K562 (cell line): ENCODE results near the gene EDN2. TPM values are rescaled to one million over a fixed set of nuclear protein-coding genes. Genes with fewer than 3 reads are reported as not detected.

Experiments
- ATAC-seq: fragments of 200-7000 bp; cut with Tn5 transposase; 3 replicates; pipeline ENCODE4 v1.9.1; 2020; ENCODE audit warnings: moderate library complexity
- BruUV-seq: library from RNA; stranded (reverse); fragments of 400-500 nt; replicated peaks from 2 replicates; lab custom pipeline; 2021; lab: Mats Ljungman, UMichigan
- CTCF ChIA-PET: fragments of 300-600 bp; formaldehyde crosslinking; extraction: SDS; loops from one replicate; lab custom pipeline; 2021; ENCODE audit warnings: low intra/inter-chr PET ratio; lab: Yijun Ruan, JAX
- POLR2A ChIA-PET: fragments of 300-600, 350-650 bp; sonication (Branson Sonifier 250); formaldehyde crosslinking; extraction: SDS; loops from one replicate; lab custom pipeline; 2021; ENCODE audit warnings: antibody characterized with exemption, inconsistent platforms; lab: Yijun Ruan, JAX
- DNase-seq, 4 experiments: peaks; one replicate each; pipeline versions ENCODE4 v3.0.0 to v3.0.0-alpha.2; 2011 to 2018; ENCODE audit warnings: low spot score in 3 of 4, mixed read lengths in 3 of 4; ENCODE audit errors: extremely low read depth in 1 of 4
- FAIRE-seq: peaks from 2 replicates; lab custom pipeline; 2011; peaks lifted over from hg19 to GRCh38; lab: Jason Lieb, UNC
- H2AFZ ChIP-seq: 2 replicates; pipeline ENCODE4 v1.6.0; 2011; ENCODE audit warnings: low read depth, low read length, control low read depth, inconsistent platforms
- H3K27ac ChIP-seq: fragments of 200-600 bp; 3 replicates; pipeline ENCODE4 v1.8.0; 2011; ENCODE audit warnings: low read depth, mild to moderate bottlenecking, control low read depth, inconsistent platforms, low read length, moderate library complexity, mixed read lengths; ENCODE audit errors: extremely low read depth
- H3K27me3 ChIP-seq, 2 experiments: fragments of 300-600 bp in 1 of 2; 2 replicates in 1 of 2; 3 replicates in 1 of 2; pipeline versions ENCODE4 v1.6.0 to v1.8.0; 2011; ENCODE audit warnings: inconsistent platforms in 2 of 2, low read length in 2 of 2, mild to moderate bottlenecking in 1 of 2, mixed read lengths in 1 of 2, moderate library complexity in 1 of 2; ENCODE audit not compliant: control insufficient read depth in 2 of 2, insufficient read depth in 2 of 2
- H3K36me3 ChIP-seq: fragments of 300-600 bp; 3 replicates; pipeline ENCODE4 v1.8.0; 2011; ENCODE audit warnings: mild to moderate bottlenecking, low read length, inconsistent platforms; ENCODE audit not compliant: control insufficient read depth, insufficient read depth
- H3K4me1 ChIP-seq, 2 experiments: fragments of 200-600 bp in 1 of 2; replicated peaks in 1 of 2; 2 replicates in 1 of 2; 3 replicates in 1 of 2; pipeline versions ENCODE4 v1.5.1 to v1.8.0; 2011; ENCODE audit warnings: inconsistent platforms in 2 of 2, low read length in 2 of 2, mild to moderate bottlenecking in 1 of 2, mixed read lengths in 1 of 2, moderate library complexity in 1 of 2; ENCODE audit not compliant: control insufficient read depth in 2 of 2, insufficient read depth in 2 of 2
- H3K4me2 ChIP-seq: 2 replicates; pipeline ENCODE4 v1.6.1; 2011; ENCODE audit warnings: low read length, control low read depth, inconsistent platforms, mixed read lengths; ENCODE audit not compliant: insufficient read depth
- H3K4me3 ChIP-seq: fragments of 200-600 bp; sonication (generic), shearing (Covaris generic); 2 replicates; pipeline ENCODE4 v1.5.1; 2016; ENCODE audit warnings: control low read depth, inconsistent platforms
- H3K79me2 ChIP-seq: fragments of 200-600 bp; 3 replicates; pipeline ENCODE4 v1.8.0; 2011; ENCODE audit warnings: low read length, inconsistent platforms; ENCODE audit not compliant: control insufficient read depth, insufficient read depth
- H3K9ac ChIP-seq, 2 experiments: 2 replicates each; pipeline versions ENCODE4 v1.6.0 to v1.6.1; 2011; ENCODE audit warnings: low read depth in 2 of 2, low read length in 2 of 2, control low read depth in 1 of 2, inconsistent platforms in 1 of 2, mild to moderate bottlenecking in 1 of 2, mixed read lengths in 1 of 2; ENCODE audit not compliant: insufficient read depth in 1 of 2
- H3K9me1 ChIP-seq: one replicate; pipeline ENCODE4 v1.6.0; 2011; ENCODE audit warnings: inconsistent platforms, mild to moderate bottlenecking, low read length, moderate library complexity; ENCODE audit not compliant: control insufficient read depth, insufficient read depth
- H3K9me3 ChIP-seq: replicated peaks from 2 replicates; pipeline ENCODE4 v1.5.1; 2011; ENCODE audit warnings: low read depth, low read length, inconsistent platforms; ENCODE audit not compliant: control insufficient read depth, insufficient read depth
- H4K20me1 ChIP-seq: replicated peaks from 2 replicates; pipeline ENCODE4 v1.6.1; 2011; ENCODE audit warnings: low read length, inconsistent platforms, mixed read lengths; ENCODE audit not compliant: control insufficient read depth, insufficient read depth
- CEBPB ChIP-seq: fragments of 450-650 bp; IDR thresholded peaks from 2 replicates; pipeline ENCODE4 v1.6.1; 2016; ENCODE audit warnings: missing genetic modification characterization, missing compliant biosample characterization
- DPF2 ChIP-seq: fragments of 450-650 bp; IDR thresholded peaks from 2 replicates; pipeline ENCODE4 v1.6.1; 2016
- EGR1 ChIP-seq: fragments of 450-650 bp; conservative IDR thresholded peaks from 2 replicates; pipeline ENCODE4 v1.6.1; 2017; ENCODE audit warnings: mild to moderate bottlenecking
- HDAC1 ChIP-seq, 2 experiments: fragments of 450-650 bp; IDR thresholded peaks; 2 replicates each; pipeline ENCODE4 v1.6.1; 2016 to 2017; ENCODE audit warnings: inconsistent platforms in 1 of 2, mild to moderate bottlenecking in 1 of 2, moderate library complexity in 1 of 2
- IRF2 ChIP-seq: sonication (generic); formaldehyde crosslinking; IDR thresholded peaks from 2 replicates; pipeline ENCODE4 v1.8.1; 2022; ENCODE audit warnings: mild to moderate bottlenecking, missing genetic modification reagents
- MTA1 ChIP-seq: fragments of 450-650 bp; IDR thresholded peaks from 2 replicates; pipeline ENCODE4 v1.6.1; 2017; ENCODE audit warnings: borderline replicate concordance
- SNRNP70 ChIP-seq: fragments of 200-400 bp; formaldehyde crosslinking; optimal IDR thresholded peaks from 2 replicates; pipeline ENCODE3; 2017; ENCODE audit warnings: low read depth, low read length
- ZNF121 ChIP-seq: sonication (generic); formaldehyde crosslinking; conservative IDR thresholded peaks from 2 replicates; pipeline ENCODE4 v1.8.0; 2022; ENCODE audit warnings: missing genetic modification reagents
- ZNF133 ChIP-seq: fragments of 250-450 bp; sonication (Bioruptor Pico); IDR thresholded peaks from 2 replicates; pipeline ENCODE4 v1.4.0; 2020; ENCODE audit warnings: mild to moderate bottlenecking
- ZNF217 ChIP-seq: sonication (generic); formaldehyde crosslinking; IDR thresholded peaks from 2 replicates; pipeline ENCODE4 v1.8.0; 2022; ENCODE audit warnings: mild to moderate bottlenecking, missing genetic modification reagents
- ZNF609 ChIP-seq: sonication (generic); formaldehyde crosslinking; IDR thresholded peaks from 2 replicates; pipeline ENCODE4 v1.8.1; 2023; ENCODE audit warnings: missing genetic modification reagents, mild to moderate bottlenecking, borderline replicate concordance
- ZNF644 ChIP-seq: fragments of 200-800 bp; sonication (Bioruptor generic); IDR thresholded peaks from 2 replicates; pipeline ENCODE4 v1.6.1; 2016; ENCODE audit warnings: low read depth, missing genetic modification characterization, missing compliant biosample characterization
- whole genome bisulfite sequencing: fragments of 100-300 bp; shearing (Covaris generic); methylation state at CpG from one replicate; pipeline ENCODE4 v1.1.6; 2016; ENCODE audit warnings: low coverage, mixed read lengths; ENCODE audit not compliant: insufficient coverage; ENCODE audit errors: missing lambda C conversion rate; 5-methylcytosine and 5-hydroxymethylcytosine counted together
- in situ Hi-C: fragments of 300-500 bp; cut with MboI; formaldehyde crosslinking; loops from 4 replicates; pipeline ENCODE4 v1.15.0; 2018; ENCODE audit warnings: inconsistent platforms, mixed read lengths
- intact Hi-C: fragments of 100-400 bp; cut with micrococcal nuclease; formaldehyde crosslinking; loops from 2 replicates; pipeline ENCODE4 v1.14.2; 2022
- polyA plus RNA-seq, 8 experiments: library from polyadenylated mRNA; depleted of rRNA in 4 of 8; stranded (reverse) in 5 of 8; unstranded in 3 of 8; fragments of >200 nt; fragmentation: Nextera tagmentation in 2 of 8; fragmentation: Illumina TruSeq in 1 of 8; extraction: Ambion mirVana in 2 of 8; extraction: Trizol in 1 of 8; gene quantifications; 2 replicates each; pipeline versions ENCODE4 v1.2.1 to v1.2.3, GENCODE V29; 2011 to 2014; ENCODE audit warnings: inconsistent platforms in 1 of 8, missing spikeins in 1 of 8
- total RNA-seq, 7 experiments: library from RNA; depleted of rRNA in 6 of 7; stranded (reverse); fragments of >200 nt in 6 of 7; fragmentation: Illumina TruSeq in 2 of 7; extraction: Trizol in 2 of 7; gene quantifications; 2 replicates each; pipeline versions ENCODE4 v1.2.1 to v1.2.3, GENCODE V29; 2011 to 2021; ENCODE audit warnings: low replicate concordance in 1 of 7

EDN2 gene
- total and polyA plus RNA-seq, 9 of the 15 experiments (the other 6 are each of a cell fraction or from before 2014, with no cell fraction given): not detected

DNA sequence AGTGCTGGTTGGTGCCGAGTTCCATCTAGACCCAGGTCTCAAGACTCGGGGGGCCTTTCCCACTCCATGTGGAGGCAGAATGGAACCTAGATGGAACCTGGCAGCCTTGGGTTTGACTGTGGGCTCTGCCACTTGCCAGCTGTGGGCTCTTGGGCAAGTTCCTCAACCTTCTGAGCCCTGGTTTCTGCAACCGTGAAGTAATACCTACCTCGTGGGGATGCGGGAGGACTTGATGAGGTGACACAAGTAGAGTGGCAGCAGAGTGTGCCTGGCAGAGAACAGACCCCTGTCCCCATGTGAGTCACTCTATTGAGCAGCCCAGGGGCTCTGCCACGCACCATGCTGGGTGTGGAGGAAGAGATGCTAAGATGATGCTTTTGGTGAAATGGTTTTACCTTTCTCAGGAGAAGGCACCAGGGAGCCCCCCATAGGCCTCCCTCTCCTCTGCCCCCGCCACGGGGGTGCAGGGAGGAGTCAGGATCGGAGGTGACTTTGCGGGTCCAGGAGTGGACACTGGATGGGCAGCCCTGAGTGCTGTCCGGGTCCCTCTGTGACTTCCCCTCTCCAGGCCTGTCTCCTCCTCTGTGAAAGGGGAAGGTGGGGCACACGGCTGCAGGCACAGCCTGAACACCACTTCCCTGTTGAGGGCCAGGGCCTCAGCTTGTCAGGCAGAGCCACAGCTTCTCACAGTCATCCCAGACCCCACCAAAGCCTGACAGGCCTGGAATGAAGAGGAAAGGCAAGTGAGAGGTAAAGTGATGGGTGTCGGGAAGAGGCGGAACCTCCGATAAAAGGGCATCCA lies 36.7 kb upstream of the EDN2 start:
- no peaks in the 10 kb centered on the region for H3K9me3 ChIP-seq
- H3K36me3 ChIP-seq: no peaks in the 10 kb centered on the region
- H3K9me1 ChIP-seq: no peaks in the 10 kb centered on the region
- no TSS peak for BruUV-seq
- ChIA-PET POLR2A (no interaction called here), CTCF (no interaction called here)
- ATAC-seq (no peak), FAIRE-seq (no peak), DNase-seq (no peak)
- WGBS: 2% methylated on average over 15 of the region's 15 CpGs
- H3K4me1 ChIP-seq: peaks cover 0 to 12% of the 10 kb centered on the region in 2 experiments; a peak in 2 of 5 replicates
- no peak overlapping the region for H2AFZ ChIP-seq
- H3K4me2 ChIP-seq: no peak overlapping the region
- H4K20me1 ChIP-seq: peaks cover 12% of the 10 kb centered on the region; the same call in 1 of the 2 replicates
- H3K79me2 ChIP-seq: no peaks in the 10 kb centered on the region
- no peak overlapping the region for H3K27ac ChIP-seq
- no peak overlapping the region for H3K4me3 ChIP-seq
- H3K9ac ChIP-seq: no peak overlapping the region
- intact Hi-C loops (no loop called here), in situ Hi-C loops (no loop called here)
- no peak for TF ChIP-seq CEBPB (tag)
- peaks cover 22 to 69% of the 10 kb centered on the region in 2 experiments; a peak in 4 of 5 replicates for H3K27me3 ChIP-seq

- no peak for ATAC-seq
- Histone ChIP-seq H3K4me2 (no peak overlapping the region), H4K20me1 (peaks cover 21% of the 10 kb centered on the region), H3K9me3 (no peaks in the 10 kb centered on the region), H3K27ac (no peak overlapping the region), H2AFZ (no peak overlapping the region), H3K27me3 (peaks cover 22 to 72% of the 10 kb centered on the region in 2 experiments; a peak in 4 of 5 replicates), H3K9me1 (no peaks in the 10 kb centered on the region), H3K36me3 (no peaks in the 10 kb centered on the region), H3K4me1 (peaks cover 0 to 17% of the 10 kb centered on the region in 2 experiments; a peak in 2 of 5 replicates), H3K4me3 (no peak overlapping the region), H3K79me2 (no peaks in the 10 kb centered on the region), H3K9ac (no peak overlapping the region)
- no peak for FAIRE-seq
- no TSS peak for BruUV-seq
- in situ Hi-C loops (no loop called here), intact Hi-C loops (no loop called here)
- CTCF ChIA-PET: no interaction called here
- no peak for DNase-seq
- POLR2A ChIA-PET: no interaction called here
- WGBS: 0% methylated on average over 5 of the region's 5 CpGs
- TF ChIP-seq ZNF644 (tag) (no peak), ZNF609 (CRISPR knock-in tag) (no peak), IRF2 (CRISPR knock-in tag) (no peak), EGR1 (no peak), HDAC1 (IDR thresholded peaks at IDR 0.05) (no peak), ZNF121 (CRISPR knock-in tag) (no peak), ZNF133 (CRISPR knock-in tag) (no peak), MTA1 (no peak), DPF2 (no peak), SNRNP70 (no peak), ZNF217 (CRISPR knock-in tag) (no peak)
These were observed 35.2 kb upstream of the EDN2 start for GRCh38 chr1:41519667-41520066.
